ENCODE results near the gene PLXNA2.

GRCh38 chr1:208047476-208047934 lies 196.7 kb downstream of the PLXNA2 start:
- TF ChIP-seq EZH2 (IDR thresholded peaks at IDR 0.05; ENCODE audit: insufficient read depth, poor library complexity, severe bottlenecking) = no peak
- no peak for TF ChIP-seq EZH2phosphoT487 (IDR thresholded peaks at IDR 0.05; ENCODE audit: insufficient read depth, low read depth)
